Inflammatory macrophage (primary cell): ENCODE results near the gene EMILIN1.

ENCODE experiments used
- DNase-seq, 2 donors: peaks; one replicate each; pipeline ENCODE4 v3.0.0-alpha.2; 2020 to 2022
- total RNA-seq, 18 experiments: gene quantifications; one replicate each; lab custom pipeline; 2026; ENCODE audit warnings: mixed read lengths in 6 of 18, inconsistent platforms in 2 of 18; lab: John Stamatoyannopoulos, UW

EMILIN1 gene
- 7.6 to 286 (median 21.7) reads per million in 18 experiments for total RNA-seq

- DNase-seq = peak in 1 of 2 donors; percentile 7
Measured at GRCh38 chr2:27078267-27079194, at the start of gene EMILIN1. TSS of gene EMILIN1 (plus strand) at chr2:27078615. CDS start at chr2:27079066, 451 bp downstream.

DNA sequence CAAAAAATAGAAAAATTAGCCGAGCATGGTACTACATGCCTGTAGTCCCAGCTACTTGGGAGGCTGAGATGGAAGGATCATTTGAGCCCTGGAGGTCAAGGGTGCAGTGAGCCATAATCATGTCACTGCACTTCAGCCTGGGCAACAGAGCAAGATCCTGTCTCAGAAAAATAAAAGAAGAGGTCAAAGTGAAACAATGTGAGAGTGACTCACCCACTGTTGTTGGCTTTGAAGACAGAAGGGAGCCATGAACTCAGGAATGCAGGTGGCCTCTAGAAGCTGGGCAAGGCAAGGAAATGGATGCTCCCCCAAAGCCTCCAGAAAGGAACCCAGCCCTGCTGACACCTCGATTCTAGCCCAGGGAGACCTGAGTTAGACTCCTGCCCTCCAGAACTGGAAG, 49.4 kb upstream of the EMILIN1 start:
- no peak for DNase-seq

GRCh38 chr2:27032495-27033252, 45.7 kb upstream of the EMILIN1 start, which contains the start of gene TMEM214:
TSS of gene TMEM214 (plus strand) at chr2:27032965. CDS start at chr2:27033016, 51 bp downstream.
- peak; percentile 87 to 91 for DNase-seq

- no peak for DNase-seq
Measured at GRCh38 chr2:27033253-27033852, 45.1 kb upstream of the EMILIN1 start.

GRCh38 chr2:27038012-27038411, 40.4 kb upstream of the EMILIN1 start:
- no peak for DNase-seq

DNA sequence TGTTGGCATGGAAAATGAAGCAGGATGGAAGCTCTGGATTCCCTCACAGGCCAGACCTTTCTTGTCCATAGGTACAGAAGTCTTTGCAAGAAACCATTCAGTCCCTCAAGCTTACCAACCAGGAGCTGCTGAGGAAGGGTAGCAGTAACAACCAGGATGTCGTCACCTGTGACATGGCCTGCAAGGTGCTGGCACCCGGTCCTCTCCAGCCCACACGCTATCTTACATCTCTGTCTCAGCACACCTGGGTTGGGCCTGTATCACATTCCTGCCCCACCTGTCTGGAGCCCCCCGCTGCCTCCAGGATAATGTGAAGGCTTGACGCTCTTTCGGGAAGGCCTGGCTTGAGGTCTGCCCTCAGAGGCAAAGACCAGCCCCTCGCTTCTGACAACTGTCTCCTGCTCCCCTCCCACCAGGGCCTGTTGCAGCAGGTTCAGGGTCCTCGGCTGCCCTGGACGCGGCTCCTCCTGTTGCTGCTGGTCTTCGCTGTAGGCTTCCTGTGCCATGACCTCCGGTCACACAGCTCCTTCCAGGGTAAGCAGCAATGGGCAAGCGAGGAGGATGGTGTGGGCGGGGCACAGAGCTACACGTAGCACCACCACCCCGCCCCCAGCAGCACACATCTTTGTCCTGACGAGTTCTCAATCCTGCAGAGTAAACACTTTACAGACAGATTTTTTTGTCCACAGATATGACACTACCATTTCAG, 39.6 kb upstream of the EMILIN1 start:
- DNase-seq = no peak

DNA sequence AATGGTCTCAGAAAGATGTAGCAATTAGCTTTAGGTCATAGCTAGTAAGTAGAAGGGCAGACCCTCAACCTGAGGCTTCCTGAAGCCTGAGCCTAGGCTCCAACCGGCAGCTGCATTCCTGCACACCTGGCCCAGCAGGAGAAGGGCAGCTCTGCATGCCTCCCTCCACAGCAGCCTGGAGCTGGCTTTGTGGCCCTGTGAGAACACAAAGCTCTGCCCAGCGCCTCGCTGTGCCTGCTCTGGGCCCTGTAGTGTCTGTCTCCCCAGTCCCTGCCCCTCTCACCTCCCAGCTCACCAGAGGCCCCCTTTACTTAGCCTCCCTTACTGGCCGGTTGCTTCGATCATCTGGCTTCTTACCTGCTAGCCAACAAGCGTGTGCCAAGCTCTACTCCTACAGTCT, 39.0 kb upstream of the EMILIN1 start:
- DNase-seq = no peak

GRCh38 chr2:27039871-27040270, 38.5 kb upstream of the EMILIN1 start:
- DNase-seq = no peak

GRCh38 chr2:27040282-27040681, 38.1 kb upstream of the EMILIN1 start:
- no peak for DNase-seq

DNA sequence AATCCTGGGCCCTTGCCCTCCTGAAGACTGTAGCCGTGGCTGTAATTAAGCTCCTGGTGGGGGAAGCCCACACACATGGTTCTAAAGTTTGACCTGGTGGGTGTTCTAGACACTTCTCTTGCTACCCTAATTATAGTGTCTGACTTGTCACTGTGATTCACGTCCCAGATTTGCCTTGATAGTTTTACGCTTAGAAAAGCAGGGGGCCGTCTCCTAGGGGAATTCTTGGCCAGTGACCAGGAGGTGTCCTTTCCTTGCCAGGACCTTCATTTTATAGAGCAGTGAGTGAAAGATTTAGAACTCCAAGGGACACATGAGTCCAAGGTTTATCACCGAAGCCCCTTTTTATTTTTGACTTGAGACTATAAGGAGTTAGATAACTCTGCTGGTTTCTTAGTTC, 36.7 kb upstream of the EMILIN1 start:
- no peak for DNase-seq

DNA sequence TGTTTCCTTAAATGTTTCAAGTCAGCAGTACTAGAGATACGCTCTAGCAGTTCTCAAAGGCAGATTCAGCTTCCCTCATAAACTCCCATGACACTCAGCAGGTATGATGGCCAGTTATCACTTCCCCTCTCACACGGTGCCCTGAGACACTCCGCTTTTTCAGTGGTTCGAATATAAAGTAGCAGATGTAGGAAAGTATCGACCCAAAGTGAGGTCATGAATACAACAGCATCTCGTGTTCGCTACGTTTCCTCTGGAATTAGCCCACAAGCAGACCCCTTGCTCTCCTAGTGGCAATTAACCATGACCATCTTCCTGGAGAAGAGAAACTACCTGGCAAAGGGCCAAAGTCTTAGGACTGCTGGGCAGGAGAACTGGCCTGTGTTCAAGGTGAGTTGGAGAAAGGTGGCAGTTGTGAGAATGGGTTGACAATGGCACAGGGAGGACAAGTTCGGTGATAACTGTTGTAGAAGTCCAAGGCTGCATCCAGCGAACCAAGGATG, 36.2 kb upstream of the EMILIN1 start:
- DNase-seq = no peak

DNA sequence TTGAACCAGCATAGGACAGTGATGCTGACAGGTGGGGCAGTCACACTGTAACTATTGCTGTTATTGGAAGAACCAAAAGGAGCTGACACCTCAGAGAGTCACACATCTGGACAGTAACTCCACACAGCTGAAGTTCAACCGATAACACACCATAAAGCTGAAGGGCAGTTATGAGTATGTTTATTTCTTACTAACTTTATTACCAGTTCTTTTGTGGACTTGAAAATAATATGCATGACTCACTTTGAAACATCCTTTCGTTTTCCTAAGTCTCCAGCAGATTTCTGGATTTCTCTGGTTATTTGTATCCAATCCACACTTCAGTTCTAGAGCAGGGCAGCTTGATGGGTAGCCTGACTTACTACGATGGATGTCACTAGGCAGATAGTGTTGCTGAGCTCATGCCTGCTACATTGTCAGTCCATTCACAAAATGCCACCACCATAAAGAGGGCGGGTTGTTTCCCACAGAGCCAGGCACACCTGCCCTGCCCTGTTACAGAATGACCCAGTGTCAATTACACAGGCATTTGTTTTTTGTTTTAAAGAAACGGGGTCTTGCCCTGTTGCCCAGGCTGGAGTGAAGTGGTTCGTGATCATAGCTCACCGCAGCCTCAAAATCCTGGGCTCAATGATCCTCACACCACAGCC, 35.3 kb upstream of the EMILIN1 start:
- no peak for DNase-seq

DNA sequence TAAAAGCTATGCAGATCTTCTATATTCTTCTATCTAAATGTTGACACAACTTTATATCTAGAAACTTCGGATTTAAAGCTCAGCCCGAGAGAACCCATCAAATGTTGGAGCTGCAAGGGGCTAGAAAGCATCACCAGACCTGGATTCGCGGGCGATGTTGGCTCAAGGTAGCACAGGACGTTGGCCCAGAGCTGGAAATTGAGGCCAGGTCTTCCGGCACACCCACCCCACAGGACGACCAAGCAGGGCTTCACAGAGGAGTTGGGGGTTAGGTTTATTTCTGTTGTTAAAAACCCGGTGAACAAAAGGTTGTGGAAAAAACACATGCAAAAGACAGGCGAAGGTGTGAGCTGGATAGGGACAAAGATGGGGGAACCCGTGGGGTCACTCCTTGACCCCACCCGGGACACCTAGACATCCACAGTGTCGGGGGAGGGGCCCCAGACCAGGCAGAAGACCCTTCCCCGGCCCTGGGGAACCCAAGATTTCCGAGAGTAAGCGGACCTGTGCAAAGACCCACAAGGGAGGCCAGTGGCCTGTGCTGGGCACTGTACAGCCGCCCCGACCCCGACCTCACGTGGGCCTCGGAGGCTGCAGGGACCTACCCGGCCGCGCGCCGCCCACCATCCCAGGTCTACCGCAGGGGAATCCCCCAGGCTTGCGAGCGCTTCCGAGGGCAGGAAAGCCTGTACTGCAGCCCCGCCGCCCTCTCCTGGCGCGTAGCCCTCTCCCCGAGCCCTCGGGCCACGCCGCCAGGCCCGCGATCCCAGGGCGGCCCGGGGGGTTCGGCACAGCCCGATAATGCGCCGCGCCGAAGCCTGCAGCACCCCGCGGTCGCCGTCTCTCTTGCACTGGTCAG, 28.8 kb upstream of the EMILIN1 start:
- DNase-seq = peak; percentile 7 to 48

- DNase-seq = peak; percentile 96 to 98
Measured at GRCh38 chr2:27050281-27050995, 28.0 kb upstream of the EMILIN1 start.

DNA sequence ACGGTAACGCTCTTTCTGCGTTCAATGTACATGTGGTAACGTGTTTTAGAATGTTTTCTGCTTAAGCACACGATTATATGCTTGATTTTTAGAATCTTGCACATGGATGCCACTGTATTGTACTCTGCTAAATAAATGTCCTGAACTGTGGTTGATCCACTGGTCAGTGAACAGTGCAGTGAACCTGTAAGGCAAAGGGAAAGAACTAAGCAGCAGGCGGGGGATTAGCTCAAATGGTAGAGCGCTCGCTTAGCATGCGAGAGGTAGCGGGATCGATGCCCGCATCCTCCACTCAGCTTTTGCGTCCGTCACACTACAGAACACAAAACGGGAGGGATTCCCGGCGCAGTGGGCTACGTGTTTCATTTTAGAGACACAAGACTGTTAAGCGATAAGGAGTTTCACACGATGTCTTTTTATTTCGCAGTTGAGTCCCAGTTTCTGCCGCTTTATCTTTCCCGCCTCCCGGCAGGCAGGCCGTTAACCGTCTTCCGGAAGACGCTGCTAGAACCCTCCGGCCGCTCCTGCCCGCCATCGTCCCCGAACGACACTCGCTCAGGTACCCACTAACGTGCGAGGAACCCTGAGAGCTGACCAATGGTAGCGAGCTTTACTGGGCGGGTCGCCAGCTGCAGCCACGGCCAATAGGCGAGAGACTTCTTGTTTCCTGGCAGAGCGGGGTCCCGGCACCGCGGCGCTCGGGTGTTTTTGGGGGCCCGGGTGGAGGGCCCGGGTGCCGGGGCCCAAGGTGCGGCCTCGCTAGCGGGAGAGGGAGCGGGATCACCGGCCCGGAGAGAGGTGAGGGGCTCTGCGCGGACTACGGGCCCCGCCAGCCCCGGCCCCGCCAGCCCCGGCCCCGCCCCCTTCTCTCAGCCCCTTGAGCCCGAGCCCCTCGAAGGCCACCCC, 27.2 kb upstream of the EMILIN1 start, which contains the start of gene AGBL5:
Gene AGBL5 (plus strand): TSS at position 673 of the 906 bp plus-strand sequence. CDS start 1,291 bp downstream, outside the sequence.
- DNase-seq = peak; percentile 94 to 95

DNA sequence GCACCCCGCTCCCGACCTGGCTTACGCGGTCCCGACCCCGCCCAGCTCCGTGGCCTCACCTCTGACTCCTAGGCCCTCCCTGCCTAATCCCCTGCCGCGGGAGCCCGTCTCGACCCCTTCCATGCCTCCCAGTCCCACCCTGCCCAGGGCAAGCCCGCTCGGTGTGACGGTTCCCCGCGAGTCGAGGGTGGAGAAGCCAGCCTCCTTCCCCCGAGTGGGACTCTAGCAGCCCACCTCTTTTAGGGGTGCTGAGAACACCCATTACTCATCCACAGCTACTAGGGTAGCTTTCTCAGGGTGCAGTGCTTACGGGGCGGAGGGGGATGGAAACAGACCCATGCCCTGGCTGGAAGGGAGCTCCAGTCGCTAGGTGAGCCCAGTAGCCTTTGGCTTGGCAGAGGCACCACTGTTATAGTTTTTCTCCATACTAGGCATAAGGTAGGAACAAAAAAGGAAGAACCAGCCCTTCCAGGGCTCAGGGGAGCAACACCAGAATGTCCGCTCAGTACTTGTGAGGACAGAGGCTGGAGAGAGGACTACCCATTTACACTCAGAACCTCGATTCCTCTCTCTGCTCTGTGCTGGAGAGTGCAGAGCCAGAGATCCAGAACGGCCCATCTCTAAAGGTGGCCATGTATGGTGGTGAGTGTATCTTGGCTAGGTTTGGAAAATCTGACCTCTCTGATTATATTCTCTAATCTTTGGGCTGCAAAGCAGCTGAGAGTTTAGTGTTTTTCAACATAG, 26.3 kb upstream of the EMILIN1 start:
- no peak for DNase-seq

- DNase-seq = no peak
Measured at GRCh38 chr2:27053321-27053720, 25.1 kb upstream of the EMILIN1 start.

DNA sequence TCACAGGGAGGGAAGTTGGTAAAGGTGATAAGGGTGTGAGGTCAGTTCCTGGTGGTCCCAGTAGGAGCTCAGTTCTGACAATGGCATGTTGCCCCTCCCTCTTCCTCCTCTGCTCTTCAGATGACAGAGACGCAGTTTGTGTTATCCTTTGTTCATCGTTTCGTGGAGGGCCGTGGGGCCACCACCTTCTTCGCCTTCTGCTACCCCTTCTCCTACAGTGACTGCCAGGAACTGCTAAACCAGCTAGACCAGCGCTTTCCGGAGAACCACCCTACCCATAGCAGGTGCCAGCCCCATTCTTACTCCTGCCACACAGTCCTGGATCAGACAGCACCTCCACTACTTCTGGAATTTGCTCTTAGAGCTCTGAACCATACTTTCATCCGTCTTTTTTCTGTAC, 24.6 kb upstream of the EMILIN1 start:
- no peak for DNase-seq
